Measurements from ENCODE around the gene PDCD6IP. TPM values are rescaled to one million over a fixed set of nuclear protein-coding genes. Genes with fewer than 3 reads are reported as not detected.
"Not testable (repeated sequence)": the region's sequence is repeated elsewhere in the genome, so short reads cannot be mapped to it uniquely, and the experiment has no call there.

PDCD6IP gene
- total RNA-seq, 3 donors from 2014 or later, result 152 to 242 (median 204) TPM

DNA sequence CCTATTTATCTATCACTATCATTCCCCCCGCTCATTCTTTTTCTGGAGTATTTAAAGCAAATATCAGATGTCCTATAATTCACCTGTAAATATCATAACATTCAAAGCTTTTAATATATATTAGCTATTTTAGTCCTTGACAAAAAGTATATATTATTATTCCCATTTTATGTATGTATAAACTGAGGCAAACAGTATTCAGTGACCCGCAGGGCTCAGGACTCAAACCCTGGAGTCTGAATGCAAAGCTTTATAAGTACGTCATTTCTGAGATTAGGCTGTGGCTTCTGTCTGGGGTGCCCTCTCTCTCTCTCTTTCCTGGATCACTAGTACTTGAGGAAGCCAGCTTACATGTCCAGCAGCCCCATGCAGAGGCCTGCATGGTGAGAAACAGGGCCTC lies 20.4 kb upstream of the PDCD6IP start:
- TF ChIP-seq, protein P1, sequence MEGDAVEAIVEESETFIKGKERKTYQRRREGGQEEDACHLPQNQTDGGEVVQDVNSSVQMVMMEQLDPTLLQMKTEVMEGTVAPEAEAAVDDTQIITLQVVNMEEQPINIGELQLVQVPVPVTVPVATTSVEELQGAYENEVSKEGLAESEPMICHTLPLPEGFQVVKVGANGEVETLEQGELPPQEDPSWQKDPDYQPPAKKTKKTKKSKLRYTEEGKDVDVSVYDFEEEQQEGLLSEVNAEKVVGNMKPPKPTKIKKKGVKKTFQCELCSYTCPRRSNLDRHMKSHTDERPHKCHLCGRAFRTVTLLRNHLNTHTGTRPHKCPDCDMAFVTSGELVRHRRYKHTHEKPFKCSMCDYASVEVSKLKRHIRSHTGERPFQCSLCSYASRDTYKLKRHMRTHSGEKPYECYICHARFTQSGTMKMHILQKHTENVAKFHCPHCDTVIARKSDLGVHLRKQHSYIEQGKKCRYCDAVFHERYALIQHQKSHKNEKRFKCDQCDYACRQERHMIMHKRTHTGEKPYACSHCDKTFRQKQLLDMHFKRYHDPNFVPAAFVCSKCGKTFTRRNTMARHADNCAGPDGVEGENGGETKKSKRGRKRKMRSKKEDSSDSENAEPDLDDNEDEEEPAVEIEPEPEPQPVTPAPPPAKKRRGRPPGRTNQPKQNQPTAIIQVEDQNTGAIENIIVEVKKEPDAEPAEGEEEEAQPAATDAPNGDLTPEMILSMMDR (IDR thresholded peaks at IDR 0.05), result no peak
- Histone ChIP-seq H3K27me3 (no peaks in the 10 kb centered on the region), H3K9me3 (no peaks in the 10 kb centered on the region), H3K4me1 (no peaks in the 10 kb centered on the region), H3K4me3 (no peak overlapping the region), H3K36me3 (no peaks in the 10 kb centered on the region), H3K27ac (no peak overlapping the region)
- DNase-seq (ENCODE audit: low spot score in 2 of 2), result no peak
- intact Hi-C loops (cut with DNase I; ENCODE audit: low total_unique reads), result loop anchor here (5.0 kb wide), 1 partner anchor 116 kb away; no protein-coding TSS in a partner anchor

DNA sequence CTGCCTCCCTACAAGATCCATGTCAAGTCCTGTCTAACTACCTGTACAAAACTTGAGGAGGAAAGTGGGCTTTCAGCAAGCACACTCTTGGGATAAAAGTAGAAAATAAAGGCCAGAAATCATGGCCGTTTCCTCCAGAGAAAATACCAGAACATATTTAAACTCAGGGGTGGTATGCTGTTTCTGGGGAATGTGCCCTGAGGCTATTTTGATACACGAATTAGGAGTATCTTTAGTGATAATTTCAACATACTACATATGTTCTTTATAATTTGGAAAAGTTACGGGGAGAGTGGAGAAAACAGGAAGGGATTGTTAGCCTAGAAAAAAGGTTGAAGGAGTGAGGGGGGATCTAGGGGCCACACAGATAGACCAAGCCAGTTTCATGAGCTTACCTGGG lies 18.7 kb upstream of the PDCD6IP start:
- no peaks in the 10 kb centered on the region for H3K4me1 ChIP-seq
- TF ChIP-seq, protein P1 (IDR thresholded peaks at IDR 0.05), result no peak
- TF ChIP-seq POLR2A (IDR thresholded peaks at IDR 0.05) (no peak), POLR2AphosphoS5 (IDR thresholded peaks at IDR 0.05) (no peak)
- H3K4me3 ChIP-seq, result no peak overlapping the region
- intact Hi-C loops (cut with DNase I; ENCODE audit: low total_unique reads), result loop anchor here (5.0 kb wide), 1 partner anchor 117 kb away; no protein-coding TSS in a partner anchor
- H3K27me3 ChIP-seq, result no peaks in the 10 kb centered on the region
- H3K27ac ChIP-seq, result no peak overlapping the region
- DNase-seq (ENCODE audit: low spot score in 2 of 2), result no peak
- no peaks in the 10 kb centered on the region for H3K36me3 ChIP-seq
- H3K9me3 ChIP-seq, result no peaks in the 10 kb centered on the region

DNA sequence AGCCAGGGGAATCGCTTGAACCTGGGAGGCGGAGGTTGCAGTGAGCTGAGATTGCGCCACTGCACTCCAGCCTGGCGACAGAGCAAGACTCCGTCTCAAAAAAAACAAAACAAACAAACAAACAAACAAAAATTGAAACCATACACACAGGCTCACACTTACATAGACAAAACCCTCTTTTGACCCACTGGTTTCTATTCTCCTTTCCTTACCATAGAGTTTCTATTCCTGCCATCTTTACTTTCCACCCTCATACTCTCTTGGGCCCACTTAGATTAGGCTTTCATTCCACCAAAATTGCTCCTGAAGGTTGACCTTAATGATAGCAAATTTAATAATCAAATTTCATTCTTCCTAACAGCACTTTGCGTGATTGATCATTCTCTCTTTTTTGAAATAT lies 17.0 kb upstream of the PDCD6IP start:
- intact Hi-C loops (cut with DNase I; ENCODE audit: low total_unique reads), result not testable (repeated sequence)

DNA sequence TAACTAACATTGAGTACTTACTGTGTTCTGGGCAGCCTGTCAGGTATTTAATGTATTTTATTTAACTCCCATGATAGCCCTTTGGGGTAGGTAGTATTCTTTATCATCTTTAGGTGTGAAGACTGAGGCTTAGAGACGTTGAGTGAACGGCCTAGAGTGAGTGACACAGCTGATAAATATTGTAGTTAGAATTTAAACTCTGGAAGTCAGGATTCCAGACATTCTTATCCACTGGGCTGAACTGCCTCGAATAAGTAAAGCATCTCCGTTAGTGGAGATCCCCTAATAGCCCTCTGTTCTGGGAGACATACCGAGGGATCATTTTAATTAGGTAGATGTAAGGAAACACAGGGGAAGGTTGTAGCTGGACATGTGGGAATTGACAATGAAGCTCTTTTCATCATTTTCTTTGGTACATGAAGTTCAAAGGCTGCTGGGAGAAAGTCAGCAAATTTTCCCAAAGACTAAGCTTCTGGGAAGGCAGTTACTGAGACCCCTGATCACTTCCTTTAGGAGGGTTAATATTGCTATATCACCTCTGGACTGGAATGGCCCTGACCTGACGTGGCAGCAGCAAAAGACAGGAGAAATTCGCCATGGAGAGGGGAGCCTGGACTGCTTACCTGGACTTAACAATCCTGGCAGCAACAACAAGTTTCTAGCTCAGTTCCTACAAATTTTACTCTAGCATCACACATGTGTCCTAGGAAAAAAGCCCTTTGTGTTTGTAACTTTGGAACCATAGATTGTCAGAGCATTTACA lies 11.7 kb upstream of the PDCD6IP start:
- H3K4me3 ChIP-seq, result peak overlapping the region in 2 of 3 donors; percentile 12 to 48
- DNase-seq (ENCODE audit: low spot score in 2 of 2), result no peak
- TF ChIP-seq POLR2AphosphoS5 (IDR thresholded peaks at IDR 0.05) (no peak), POLR2A (IDR thresholded peaks at IDR 0.05) (no peak)
- TF ChIP-seq, protein P1 (IDR thresholded peaks at IDR 0.05), result no peak
- intact Hi-C loops (cut with DNase I; ENCODE audit: low total_unique reads), result no loop called here
- H3K27me3 ChIP-seq, result no peaks in the 10 kb centered on the region
- H3K4me1 ChIP-seq, result no peaks in the 10 kb centered on the region
- no peaks in the 10 kb centered on the region for H3K36me3 ChIP-seq
- no peak overlapping the region for H3K27ac ChIP-seq
- H3K9me3 ChIP-seq, result no peaks in the 10 kb centered on the region

More for the DNA sequence above, 17.0 kb upstream of the PDCD6IP start:
- not testable (repeated sequence) for H3K4me3 ChIP-seq; H3K27ac ChIP-seq; H3K9me3 ChIP-seq; H3K4me1 ChIP-seq; DNase-seq (ENCODE audit: low spot score in 2 of 2); H3K36me3 ChIP-seq; H3K27me3 ChIP-seq

DNA sequence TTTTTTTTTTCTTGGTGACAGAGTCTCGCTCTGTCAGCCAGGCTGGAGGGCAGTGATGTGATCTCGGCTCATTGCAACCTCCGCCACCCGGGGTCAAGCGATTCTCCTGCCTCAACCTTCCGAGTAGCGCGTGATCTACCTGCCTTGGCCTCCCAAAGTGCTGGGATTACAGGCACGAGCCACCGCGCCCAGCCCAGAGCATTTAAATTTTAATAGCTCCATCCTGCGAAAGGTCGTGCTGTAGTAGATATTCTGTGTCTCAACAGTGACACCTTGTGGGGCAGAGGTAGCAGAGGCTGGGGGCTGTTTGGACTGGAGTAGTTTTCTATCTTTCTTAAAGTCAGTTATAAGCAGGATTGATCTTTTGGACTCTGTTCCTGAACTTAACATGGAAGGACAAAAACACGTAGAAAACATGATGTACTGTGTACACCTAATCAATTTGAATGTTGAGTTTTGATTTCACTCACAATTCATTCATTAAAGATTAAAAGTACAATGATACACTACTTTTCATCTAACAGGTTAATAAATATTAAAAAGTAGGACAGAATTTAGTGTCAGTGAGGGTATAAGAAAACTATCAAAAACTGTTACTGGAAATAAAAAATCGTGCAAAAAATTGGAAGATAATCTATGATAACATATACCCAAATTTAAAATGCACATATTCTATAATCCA lies 11.0 kb upstream of the PDCD6IP start:
- intact Hi-C loops (cut with DNase I; ENCODE audit: low total_unique reads), result no loop called here
- Histone ChIP-seq H3K27ac (no peak overlapping the region), H3K9me3 (no peaks in the 10 kb centered on the region), H3K4me3 (peak overlapping the region in 2 of 3 donors; percentile 12 to 48), H3K4me1 (no peaks in the 10 kb centered on the region), H3K36me3 (no peaks in the 10 kb centered on the region), H3K27me3 (no peaks in the 10 kb centered on the region)
- TF ChIP-seq, protein P1 (IDR thresholded peaks at IDR 0.05), result peak in 2 of 3 donors; percentile 58 to 70
- TF ChIP-seq POLR2A (IDR thresholded peaks at IDR 0.05), result no peak
- DNase-seq (ENCODE audit: low spot score in 2 of 2), result peak; percentile 49 to 56

All from breast epithelium (tissue), 4 donors.